Measurements from ENCODE around the gene CLDN5.

The CLDN5 gene

GRCh38 chr22:19543970-19544708 is 19.9 kb upstream of the CLDN5 start:
- no peak overlapping the region for H3K4me2 ChIP-seq (ENCODE audit: low read length)
- no CpG with 5 or more reads among the region's 16 CpGs for WGBS (ENCODE audit: extremely low coverage, insufficient coverage, low lambda C conversion rate)
- H2BK120ac ChIP-seq (ENCODE audit: low read depth, low read length): no peak overlapping the region
- H3K9ac ChIP-seq (ENCODE audit: low read length): no peak overlapping the region
- H2BK5ac ChIP-seq (ENCODE audit: low read length): no peak overlapping the region
- H3K4ac ChIP-seq (ENCODE audit: low read depth, low read length): no peak overlapping the region
- no peak overlapping the region for H3K4me3 ChIP-seq (ENCODE audit: low read length)
- no peaks in the 10 kb centered on the region for H3K27me3 ChIP-seq (ENCODE audit: insufficient read depth, low read length, poor library complexity)
- H3K79me2 ChIP-seq (ENCODE audit: control insufficient read depth, insufficient read depth, low read length): no peaks in the 10 kb centered on the region
- no peak overlapping the region for H3K18ac ChIP-seq (ENCODE audit: low read length)
- no peak overlapping the region for H4K8ac ChIP-seq (ENCODE audit: low read depth, low read length)
- no peaks in the 10 kb centered on the region for H3K79me1 ChIP-seq (ENCODE audit: low read length)
- no peak overlapping the region for H3K27ac ChIP-seq (ENCODE audit: low read depth, low read length)
- no peak for DNase-seq
- H3K36me3 ChIP-seq (ENCODE audit: control insufficient read depth, insufficient read depth, low read length): no peaks in the 10 kb centered on the region
- no peak overlapping the region for H2AK5ac ChIP-seq (ENCODE audit: low read length)
- no peak overlapping the region for H3K23ac ChIP-seq (ENCODE audit: low read length)
- no peak overlapping the region for H3K56ac ChIP-seq (ENCODE audit: low read length)
- H3K4me1 ChIP-seq (ENCODE audit: control insufficient read depth, low read depth, low read length): no peaks in the 10 kb centered on the region
- no peak overlapping the region for H4K5ac ChIP-seq (ENCODE audit: low read length)
- no peak overlapping the region for H2BK15ac ChIP-seq (replicated peaks; ENCODE audit: low read depth)

- no peaks in the 10 kb centered on the region for H3K79me2 ChIP-seq (ENCODE audit: control insufficient read depth, insufficient read depth, low read length)
- no peak overlapping the region for H3K23ac ChIP-seq (ENCODE audit: low read length)
Measured at GRCh38 chr22:19540394-19540793, 16.2 kb upstream of the CLDN5 start.

GRCh38 chr22:19537941-19538488 is 13.8 kb upstream of the CLDN5 start:
- no peaks in the 10 kb centered on the region for H3K79me2 ChIP-seq (ENCODE audit: control insufficient read depth, insufficient read depth, low read length)
- WGBS (ENCODE audit: extremely low coverage, insufficient coverage, low lambda C conversion rate): no CpG with 5 or more reads among the region's 5 CpGs
- H3K23ac ChIP-seq (ENCODE audit: low read length): no peak overlapping the region

More at GRCh38 chr22:19540394-19540793, 16.2 kb upstream of the CLDN5 start:
- H3K4me3 ChIP-seq (ENCODE audit: low read length): no peak overlapping the region
- H3K18ac ChIP-seq (ENCODE audit: low read length): no peak overlapping the region
- H4K8ac ChIP-seq (ENCODE audit: low read depth, low read length): no peak overlapping the region
- no peaks in the 10 kb centered on the region for H3K4me1 ChIP-seq (ENCODE audit: control insufficient read depth, low read depth, low read length)
- H2BK120ac ChIP-seq (ENCODE audit: low read depth, low read length): no peak overlapping the region
- H3K27ac ChIP-seq (ENCODE audit: low read depth, low read length): no peak overlapping the region
- no peak overlapping the region for H3K4ac ChIP-seq (ENCODE audit: low read depth, low read length)
- no peaks in the 10 kb centered on the region for H3K79me1 ChIP-seq (ENCODE audit: low read length)
- H2BK5ac ChIP-seq (ENCODE audit: low read length): no peak overlapping the region
- H4K5ac ChIP-seq (ENCODE audit: low read length): no peak overlapping the region
- H2AK5ac ChIP-seq (ENCODE audit: low read length): no peak overlapping the region
- no peak overlapping the region for H2BK15ac ChIP-seq (replicated peaks; ENCODE audit: low read depth)
- no peak overlapping the region for H3K9ac ChIP-seq (ENCODE audit: low read length)
- H3K4me2 ChIP-seq (ENCODE audit: low read length): no peak overlapping the region
- H3K27me3 ChIP-seq (ENCODE audit: insufficient read depth, low read length, poor library complexity): no peaks in the 10 kb centered on the region
- DNase-seq: no peak
- H3K36me3 ChIP-seq (ENCODE audit: control insufficient read depth, insufficient read depth, low read length): no peaks in the 10 kb centered on the region
- no peak overlapping the region for H3K56ac ChIP-seq (ENCODE audit: low read length)

GRCh38 chr22:19536564-19536963 is 12.4 kb upstream of the CLDN5 start:
- Histone ChIP-seq H3K9ac (ENCODE audit: low read length) (no peak overlapping the region), H2BK15ac (replicated peaks; ENCODE audit: low read depth) (no peak overlapping the region), H2BK5ac (ENCODE audit: low read length) (no peak overlapping the region), H4K8ac (ENCODE audit: low read depth, low read length) (no peak overlapping the region), H3K79me1 (ENCODE audit: low read length) (no peaks in the 10 kb centered on the region), H3K36me3 (ENCODE audit: control insufficient read depth, insufficient read depth, low read length) (no peaks in the 10 kb centered on the region), H3K18ac (ENCODE audit: low read length) (no peak overlapping the region), H3K27me3 (ENCODE audit: insufficient read depth, low read length, poor library complexity) (no peaks in the 10 kb centered on the region), H4K5ac (ENCODE audit: low read length) (no peak overlapping the region), H3K4me1 (ENCODE audit: control insufficient read depth, low read depth, low read length) (no peaks in the 10 kb centered on the region), H3K4me3 (ENCODE audit: low read length) (no peak overlapping the region), H3K79me2 (ENCODE audit: control insufficient read depth, insufficient read depth, low read length) (no peaks in the 10 kb centered on the region), H3K27ac (ENCODE audit: low read depth, low read length) (no peak overlapping the region), H2AK5ac (ENCODE audit: low read length) (no peak overlapping the region), H3K4me2 (ENCODE audit: low read length) (no peak overlapping the region), H3K4ac (ENCODE audit: low read depth, low read length) (no peak overlapping the region), H2BK120ac (ENCODE audit: low read depth, low read length) (no peak overlapping the region), H3K23ac (ENCODE audit: low read length) (no peak overlapping the region), H3K56ac (ENCODE audit: low read length) (no peak overlapping the region)
- WGBS (ENCODE audit: extremely low coverage, insufficient coverage, low lambda C conversion rate): no CpG with 5 or more reads among the region's 9 CpGs
- DNase-seq: no peak

More at GRCh38 chr22:19537941-19538488, 13.8 kb upstream of the CLDN5 start:
- no peak overlapping the region for H2AK5ac ChIP-seq (ENCODE audit: low read length)
- H3K4ac ChIP-seq (ENCODE audit: low read depth, low read length): no peak overlapping the region
- H2BK5ac ChIP-seq (ENCODE audit: low read length): no peak overlapping the region
- H2BK120ac ChIP-seq (ENCODE audit: low read depth, low read length): no peak overlapping the region
- no peak overlapping the region for H2BK15ac ChIP-seq (replicated peaks; ENCODE audit: low read depth)
- no peak overlapping the region for H3K4me2 ChIP-seq (ENCODE audit: low read length)
- H3K56ac ChIP-seq (ENCODE audit: low read length): no peak overlapping the region
- H3K4me3 ChIP-seq (ENCODE audit: low read length): no peak overlapping the region
- no peak overlapping the region for H4K8ac ChIP-seq (ENCODE audit: low read depth, low read length)
- H3K9ac ChIP-seq (ENCODE audit: low read length): no peak overlapping the region
- no peak overlapping the region for H3K27ac ChIP-seq (ENCODE audit: low read depth, low read length)
- H3K79me1 ChIP-seq (ENCODE audit: low read length): no peaks in the 10 kb centered on the region
- no peaks in the 10 kb centered on the region for H3K36me3 ChIP-seq (ENCODE audit: control insufficient read depth, insufficient read depth, low read length)
- H3K27me3 ChIP-seq (ENCODE audit: insufficient read depth, low read length, poor library complexity): no peaks in the 10 kb centered on the region
- H3K18ac ChIP-seq (ENCODE audit: low read length): no peak overlapping the region
- H3K4me1 ChIP-seq (ENCODE audit: control insufficient read depth, low read depth, low read length): no peaks in the 10 kb centered on the region
- no peak overlapping the region for H4K5ac ChIP-seq (ENCODE audit: low read length)
- no peak for DNase-seq

GRCh38 chr22:19535001-19535400 is 10.8 kb upstream of the CLDN5 start:
- no peak overlapping the region for H4K5ac ChIP-seq (ENCODE audit: low read length)
- WGBS (ENCODE audit: extremely low coverage, insufficient coverage, low lambda C conversion rate): no CpG with 5 or more reads among the region's 3 CpGs
- no peak overlapping the region for H3K56ac ChIP-seq (ENCODE audit: low read length)
- no peak overlapping the region for H3K4me3 ChIP-seq (ENCODE audit: low read length)
- no peak overlapping the region for H3K18ac ChIP-seq (ENCODE audit: low read length)
- H4K8ac ChIP-seq (ENCODE audit: low read depth, low read length): no peak overlapping the region
- H3K27ac ChIP-seq (ENCODE audit: low read depth, low read length): no peak overlapping the region
- no peaks in the 10 kb centered on the region for H3K36me3 ChIP-seq (ENCODE audit: control insufficient read depth, insufficient read depth, low read length)
- no peak overlapping the region for H2BK120ac ChIP-seq (ENCODE audit: low read depth, low read length)
- H3K23ac ChIP-seq (ENCODE audit: low read length): no peak overlapping the region
- no peaks in the 10 kb centered on the region for H3K4me1 ChIP-seq (ENCODE audit: control insufficient read depth, low read depth, low read length)
- H3K4me2 ChIP-seq (ENCODE audit: low read length): no peak overlapping the region
- no peak for DNase-seq
- H2BK15ac ChIP-seq (replicated peaks; ENCODE audit: low read depth): no peak overlapping the region
- no peaks in the 10 kb centered on the region for H3K79me1 ChIP-seq (ENCODE audit: low read length)
- H3K9ac ChIP-seq (ENCODE audit: low read length): no peak overlapping the region
- no peak overlapping the region for H3K4ac ChIP-seq (ENCODE audit: low read depth, low read length)
- H3K79me2 ChIP-seq (ENCODE audit: control insufficient read depth, insufficient read depth, low read length): no peaks in the 10 kb centered on the region
- H2BK5ac ChIP-seq (ENCODE audit: low read length): no peak overlapping the region
- H2AK5ac ChIP-seq (ENCODE audit: low read length): no peak overlapping the region
- no peaks in the 10 kb centered on the region for H3K27me3 ChIP-seq (ENCODE audit: insufficient read depth, low read length, poor library complexity)

GRCh38 chr22:19533857-19534256 is 9.6 kb upstream of the CLDN5 start:
- no peak overlapping the region for H2BK15ac ChIP-seq (replicated peaks; ENCODE audit: low read depth)
- H3K4ac ChIP-seq (ENCODE audit: low read depth, low read length): no peak overlapping the region
- DNase-seq: no peak
- no peak overlapping the region for H2BK5ac ChIP-seq (ENCODE audit: low read length)
- no peak overlapping the region for H4K5ac ChIP-seq (ENCODE audit: low read length)
- no peaks in the 10 kb centered on the region for H3K27me3 ChIP-seq (ENCODE audit: insufficient read depth, low read length, poor library complexity)
- H3K79me2 ChIP-seq (ENCODE audit: control insufficient read depth, insufficient read depth, low read length): no peaks in the 10 kb centered on the region
- no peaks in the 10 kb centered on the region for H3K79me1 ChIP-seq (ENCODE audit: low read length)
- no peaks in the 10 kb centered on the region for H3K4me1 ChIP-seq (ENCODE audit: control insufficient read depth, low read depth, low read length)
- H3K9ac ChIP-seq (ENCODE audit: low read length): no peak overlapping the region
- no peak overlapping the region for H3K4me3 ChIP-seq (ENCODE audit: low read length)
- no peaks in the 10 kb centered on the region for H3K36me3 ChIP-seq (ENCODE audit: control insufficient read depth, insufficient read depth, low read length)
- no peak overlapping the region for H3K56ac ChIP-seq (ENCODE audit: low read length)
- no peak overlapping the region for H3K23ac ChIP-seq (ENCODE audit: low read length)
- H3K27ac ChIP-seq (ENCODE audit: low read depth, low read length): no peak overlapping the region
- H4K8ac ChIP-seq (ENCODE audit: low read depth, low read length): no peak overlapping the region
- no peak overlapping the region for H2AK5ac ChIP-seq (ENCODE audit: low read length)
- no peak overlapping the region for H3K18ac ChIP-seq (ENCODE audit: low read length)
- H3K4me2 ChIP-seq (ENCODE audit: low read length): no peak overlapping the region
- H2BK120ac ChIP-seq (ENCODE audit: low read depth, low read length): no peak overlapping the region

Data from mesendoderm (in vitro differentiated cells).